NOMO-1 treated with dmso at 0.1 percent for 144 hours (cell line): ENCODE results near the gene CST6.
"Not testable (repeated sequence)": the region's sequence is repeated elsewhere in the genome, so short reads cannot be mapped to it uniquely, and the experiment has no call there.

Source experiments
- DNase-seq: peaks from one replicate; lab custom pipeline; 2025; ENCODE audit not compliant: unreplicated experiment; lab: John Stamatoyannopoulos, UW

CST6 gene

GRCh38 chr11:65983589-65983987, 28.2 kb upstream of the CST6 start:
- no peak for DNase-seq

GRCh38 chr11:65987336-65987735, 24.5 kb upstream of the CST6 start:
- no peak for DNase-seq

DNA sequence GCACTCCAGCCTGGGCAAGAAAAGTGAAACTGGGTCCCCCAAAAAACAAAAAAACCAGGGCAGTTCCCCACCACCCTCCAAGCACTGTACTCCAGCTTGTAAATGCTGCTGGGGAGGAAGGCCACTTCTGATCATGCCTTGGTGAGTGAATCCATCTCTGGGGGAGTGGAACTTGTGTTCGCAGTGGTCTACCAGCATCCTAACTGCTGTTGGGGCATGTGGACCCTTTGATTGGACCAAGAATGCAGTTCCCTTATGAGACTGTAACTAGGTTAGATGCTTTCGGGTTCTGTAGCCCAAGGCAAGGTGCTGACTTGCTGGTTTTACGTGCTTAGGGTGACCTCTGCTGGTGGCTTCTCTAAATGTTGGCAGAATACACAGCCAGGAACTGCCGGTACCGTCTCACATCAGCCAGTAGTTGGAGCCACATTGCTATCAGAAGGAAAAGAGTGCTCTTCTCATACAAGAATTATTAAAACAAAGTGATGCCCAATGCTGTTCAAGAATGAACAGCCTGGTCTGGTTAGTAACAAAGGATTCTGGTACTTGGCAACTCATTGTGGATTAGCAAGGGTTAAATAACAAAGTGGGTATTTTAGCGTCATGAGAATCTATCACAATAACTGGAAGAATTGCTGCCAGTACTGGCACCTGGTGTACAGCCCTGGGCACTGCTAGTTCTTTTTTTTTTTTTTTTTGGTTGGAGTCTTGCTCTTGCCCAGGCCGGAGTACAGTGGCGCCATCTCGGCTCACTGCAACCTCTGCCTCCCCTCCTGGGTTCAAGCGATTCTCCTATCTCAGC, 22.8 kb upstream of the CST6 start:
- peak; percentile 86 for DNase-seq

- no peak for DNase-seq
These were observed 19.8 kb upstream of the CST6 start for GRCh38 chr11:65992056-65992455.

GRCh38 chr11:65997286-65997685, 14.5 kb upstream of the CST6 start:
- DNase-seq, result no peak

- peak; percentile 99 for DNase-seq
These were observed 9.7 kb upstream of the CST6 start, which contains the start of the genes BANF1 and EIF1AD for GRCh38 chr11:66001942-66002647. TSS of gene BANF1 (plus strand) at chr11:66002503. CDS start at chr11:66003251, 748 bp downstream. TSS of gene EIF1AD (minus strand) at chr11:66002157. CDS start at chr11:66000389, 1,768 bp downstream.

DNA sequence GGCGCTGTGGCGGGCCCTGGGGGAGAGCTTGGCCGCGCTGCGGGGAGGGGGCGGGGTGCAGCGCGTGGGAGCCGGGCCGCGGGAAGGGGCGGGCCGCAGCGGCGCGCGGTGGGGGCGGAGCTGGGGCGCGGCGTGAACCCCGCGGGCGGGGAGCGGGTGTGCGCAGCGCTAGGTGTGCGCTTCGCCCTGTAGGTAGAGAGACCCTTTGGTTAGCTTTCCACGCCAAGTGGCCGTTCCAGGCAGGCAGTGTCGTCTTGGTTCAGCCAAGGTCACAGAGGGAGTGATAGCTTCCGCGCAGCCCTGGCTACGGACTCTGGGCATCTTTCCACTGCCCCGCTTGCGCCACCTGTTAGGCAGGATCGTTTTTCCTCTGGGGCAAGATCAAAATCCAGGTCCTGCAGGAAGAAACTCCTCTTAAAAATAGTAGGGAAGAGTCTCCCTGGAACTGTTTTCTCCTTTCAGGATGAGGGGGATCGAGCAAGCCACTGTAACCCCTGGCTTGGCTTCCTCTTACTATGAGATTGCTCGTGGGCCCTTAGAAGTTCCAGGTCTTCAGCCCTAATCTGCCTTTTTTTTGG, 9.1 kb upstream of the CST6 start:
- DNase-seq, result no peak

GRCh38 chr11:66003291-66003690, 8.5 kb upstream of the CST6 start:
- DNase-seq, result no peak

DNA sequence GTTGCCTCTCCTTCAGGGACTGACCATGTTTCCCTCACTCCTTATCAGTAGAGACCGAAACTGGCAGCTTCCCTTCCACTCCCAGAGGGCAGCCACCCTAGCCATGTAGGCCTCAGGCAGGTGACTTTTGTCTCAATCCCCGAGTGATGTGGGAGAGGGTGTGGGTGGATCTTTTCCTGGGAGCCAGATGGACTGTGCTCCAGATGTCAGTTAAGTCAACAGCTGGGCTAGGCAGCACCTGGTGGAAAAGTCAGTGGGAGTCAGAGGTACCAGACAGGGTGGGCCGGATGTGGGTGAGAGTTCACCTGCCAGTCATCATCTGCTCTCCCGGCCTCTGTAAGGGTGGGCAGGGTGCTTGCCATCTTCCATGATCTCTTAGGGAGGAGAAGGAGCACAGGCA, 7.6 kb upstream of the CST6 start:
- no peak for DNase-seq

DNA sequence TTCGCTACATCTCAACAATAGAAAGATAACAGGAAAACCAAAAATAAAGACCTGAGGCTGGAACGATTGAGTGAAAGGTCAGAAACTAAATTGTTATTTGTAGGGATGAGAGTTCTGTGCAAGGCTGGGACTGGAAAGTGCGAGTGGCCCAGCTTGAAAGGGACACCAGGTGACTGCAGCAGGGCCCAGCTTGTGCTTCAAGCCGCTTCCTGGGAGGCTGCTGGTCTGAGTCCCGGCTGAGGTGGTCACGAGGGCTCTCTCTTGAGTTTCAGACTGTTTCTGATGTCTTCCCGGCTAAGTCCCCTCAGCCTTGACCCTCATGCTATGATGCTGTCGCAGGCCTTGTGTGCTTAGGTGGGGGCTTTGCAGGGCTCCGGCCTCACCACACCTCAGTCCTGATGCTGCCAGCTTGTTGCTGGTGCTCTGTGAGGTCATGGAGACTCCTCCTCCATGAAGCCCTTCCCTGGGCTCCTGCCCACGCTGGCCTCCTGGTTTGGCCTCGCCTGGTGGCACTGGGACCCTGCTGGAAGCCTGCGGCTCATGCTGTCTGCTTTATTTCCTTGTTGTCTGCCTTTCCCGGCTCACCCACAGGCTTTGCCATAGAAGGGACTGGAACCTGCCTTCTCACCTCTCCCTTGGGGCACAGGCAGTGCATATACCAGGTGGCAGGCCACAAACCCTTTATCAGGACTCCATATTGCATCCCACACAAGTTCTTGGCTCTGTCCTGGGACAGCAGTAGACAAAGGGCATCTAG, 5.5 kb upstream of the CST6 start:
- no peak for DNase-seq

DNA sequence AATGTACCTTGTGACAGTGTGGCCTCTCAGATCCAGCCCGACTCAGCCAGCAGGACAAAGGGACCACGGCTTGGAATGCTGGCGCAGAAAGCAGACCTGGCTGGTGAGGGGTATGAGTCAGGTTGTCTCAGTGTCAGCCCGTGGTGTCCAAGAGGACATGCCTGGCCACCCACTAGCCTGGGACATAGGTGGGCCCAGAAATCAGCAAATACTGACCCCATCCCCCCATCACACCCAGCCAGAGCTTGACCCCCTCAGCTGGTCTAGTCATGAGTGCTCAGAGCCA, 5.0 kb upstream of the CST6 start:
- no peak for DNase-seq

DNA sequence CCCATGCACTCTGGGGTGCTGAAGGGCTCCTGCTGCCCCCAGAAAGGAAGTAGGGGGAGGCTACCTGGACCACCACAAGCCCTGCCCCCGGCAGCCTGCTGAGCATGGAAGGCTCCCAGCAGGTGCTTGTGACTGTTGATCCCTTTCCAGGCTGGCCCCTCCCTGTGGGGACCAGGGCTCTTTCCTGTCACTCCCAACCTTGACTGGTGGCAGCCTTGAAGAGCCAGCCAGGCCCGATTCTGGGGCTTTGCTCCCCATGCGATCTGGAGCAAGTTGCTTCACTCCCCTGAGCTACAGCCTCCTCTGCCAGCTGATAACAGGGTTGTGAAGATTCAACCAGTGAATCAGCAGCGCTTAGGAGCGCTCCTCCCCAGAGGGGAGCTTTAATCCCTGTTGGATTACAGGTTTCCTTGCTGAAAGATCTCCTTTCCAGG, 4.6 kb upstream of the CST6 start:
- no peak for DNase-seq

GRCh38 chr11:66008095-66008467, 3.7 kb upstream of the CST6 start:
- DNase-seq, result no peak

GRCh38 chr11:66008468-66009101, 3.2 kb upstream of the CST6 start:
- no peak for DNase-seq

- not testable (repeated sequence) for DNase-seq
These were observed 1.8 kb upstream of the CST6 start for GRCh38 chr11:66010036-66010435.

DNA sequence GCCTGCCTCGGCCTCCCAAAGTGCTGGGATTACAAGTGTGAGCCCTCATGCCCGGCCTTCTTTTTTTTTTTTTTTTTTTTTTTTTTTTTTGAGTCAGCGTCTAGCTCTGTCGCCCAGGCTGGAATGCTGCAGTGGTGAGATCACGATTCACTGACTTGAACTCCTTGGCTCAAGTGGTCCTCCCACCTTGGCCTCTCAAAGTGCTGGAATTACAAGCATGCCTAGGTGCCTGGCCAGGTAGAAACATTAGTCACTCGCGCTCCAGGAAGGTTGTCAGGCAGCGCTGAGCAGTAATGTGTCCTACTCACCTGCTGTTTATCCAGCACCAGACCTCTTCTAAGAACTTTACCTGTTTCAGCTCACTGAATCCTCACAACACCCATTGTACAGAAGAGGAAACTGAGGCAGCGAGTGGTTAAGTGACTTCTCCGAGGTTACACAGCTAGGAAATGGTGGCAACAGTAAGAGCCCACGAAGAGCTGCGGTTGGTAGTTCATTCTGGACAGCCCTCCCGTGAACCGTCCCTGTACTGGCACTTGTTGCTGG, 496 bp upstream of the CST6 start:
- DNase-seq, result no peak

DNA sequence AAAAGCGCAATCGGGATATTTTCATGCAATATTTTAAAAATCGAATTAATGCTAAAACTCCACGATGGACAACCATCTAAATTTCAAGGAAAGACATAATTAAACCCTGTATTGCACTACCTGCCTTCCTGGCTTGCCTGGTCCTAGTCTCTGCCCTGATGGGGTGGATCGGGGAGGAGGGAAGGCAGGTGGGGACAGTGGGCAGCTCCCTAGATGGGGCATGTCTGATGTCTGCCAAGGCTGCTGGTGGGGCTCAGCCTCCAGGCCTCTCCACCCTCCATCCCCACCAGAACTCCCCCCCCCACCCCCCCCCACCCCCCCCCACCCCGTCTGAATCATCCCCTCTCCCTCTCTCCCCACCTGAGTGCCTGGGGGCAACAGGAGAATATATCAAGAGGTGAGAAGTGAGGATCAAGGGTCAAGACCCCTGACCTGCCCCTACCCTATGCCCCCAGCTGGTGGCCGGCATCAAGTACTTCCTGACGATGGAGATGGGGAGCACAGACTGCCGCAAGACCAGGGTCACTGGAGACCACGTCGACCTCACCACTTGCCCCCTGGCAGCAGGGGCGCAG, 650 bp downstream of the CST6 start:
- DNase-seq, result no peak

GRCh38 chr11:66012946-66013761, 1.3 kb downstream of the CST6 start:
- no peak for DNase-seq

- no peak for DNase-seq
These were observed 1.9 kb downstream of the CST6 start for GRCh38 chr11:66013762-66014100.
